ENCODE data around the gene SLC4A7.
"Not testable (repeated sequence)": the region's sequence is repeated elsewhere in the genome, so short reads cannot be mapped to it uniquely, and the experiment has no call there.

Gene SLC4A7

DNA sequence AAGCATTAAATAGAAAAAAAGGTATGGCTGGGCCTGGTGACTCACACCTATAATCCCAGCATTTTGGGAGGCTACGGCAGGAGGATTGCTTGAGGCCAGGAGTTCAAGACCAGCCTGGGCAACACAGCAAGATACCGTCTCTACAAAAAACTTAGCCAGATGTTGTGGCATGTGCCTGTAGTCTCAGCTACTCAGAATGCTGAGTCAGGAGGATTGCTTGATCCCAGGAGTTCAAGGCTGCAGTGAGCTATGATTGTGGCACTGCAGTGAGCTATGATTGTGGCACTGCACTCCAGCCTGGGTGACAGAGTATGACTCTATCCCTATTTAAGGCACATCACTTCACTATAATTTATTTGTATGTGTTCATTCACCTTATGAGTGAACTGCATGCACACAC, 54.3 kb downstream of the SLC4A7 start:
- DNase-seq (ENCODE audit: low read depth, low spot score), result no peak

DNA sequence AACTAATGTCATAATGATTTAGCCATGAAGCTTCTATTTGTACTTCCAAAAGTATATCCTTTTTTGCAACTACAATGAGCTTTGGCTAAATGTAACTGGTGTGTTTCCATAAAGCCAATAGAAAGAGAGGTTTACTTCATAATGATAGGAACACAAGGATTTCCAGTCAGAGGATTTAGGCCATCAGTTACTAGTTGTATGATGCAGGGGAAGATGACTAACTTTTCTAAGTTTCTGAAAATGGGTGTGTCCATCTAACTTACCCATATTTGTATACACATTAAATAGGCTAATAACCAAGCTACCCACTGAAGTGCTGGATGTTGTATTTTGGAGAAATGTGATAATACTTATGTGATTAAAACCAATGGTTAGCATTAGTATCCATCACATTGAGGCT, 55.7 kb downstream of the SLC4A7 start:
- DNase-seq (ENCODE audit: low read depth, low spot score), result no peak

DNA sequence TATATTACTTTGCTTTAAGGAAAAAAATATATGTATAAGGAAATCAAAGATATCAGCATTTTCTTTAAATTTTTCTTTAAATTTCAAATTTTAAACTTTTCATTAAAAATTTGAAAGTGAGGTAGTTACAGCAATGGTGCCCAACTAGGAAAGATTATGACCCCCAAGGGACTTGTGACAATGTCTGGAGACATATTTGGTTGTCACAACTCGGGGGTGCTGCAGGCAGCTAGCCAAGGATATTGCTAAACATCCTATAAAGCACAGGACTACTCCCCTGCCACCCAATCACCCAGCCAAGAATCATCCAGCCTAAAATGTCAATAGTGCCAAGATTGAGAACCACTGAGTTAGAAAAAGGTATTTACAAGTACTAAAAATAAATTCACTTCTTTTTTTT, 57.3 kb downstream of the SLC4A7 start:
- DNase-seq (ENCODE audit: low read depth, low spot score), result no peak

DNA sequence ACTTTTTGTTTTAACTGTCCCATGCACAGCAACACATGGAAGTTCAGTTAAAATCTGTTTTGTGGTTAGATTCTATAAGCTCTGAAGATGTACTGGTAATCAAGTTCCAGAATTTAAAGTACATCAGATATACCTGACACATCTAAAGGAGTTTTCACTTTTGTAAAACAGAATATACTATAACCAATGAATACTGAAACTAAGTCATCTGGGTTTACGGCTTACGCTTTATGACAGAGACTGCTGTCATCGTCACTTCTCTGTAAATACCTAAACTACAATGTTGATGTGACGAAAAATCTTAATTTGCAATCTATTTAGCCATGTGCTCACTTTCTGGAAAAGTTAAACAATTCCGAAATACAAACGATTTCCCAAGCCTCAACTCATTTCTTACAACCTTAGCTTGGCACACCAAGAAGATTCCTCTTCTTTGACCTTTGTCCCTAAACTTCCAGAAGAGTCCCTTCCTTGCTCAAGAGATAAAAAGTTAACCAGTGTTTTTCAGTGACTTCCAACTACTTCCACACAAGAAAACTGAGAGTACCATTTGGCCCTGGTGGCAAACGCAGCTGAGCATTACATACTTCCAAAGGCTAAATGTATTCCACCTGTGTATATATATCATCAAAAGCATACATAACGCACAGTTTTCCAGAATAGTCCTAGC, 58.2 kb downstream of the SLC4A7 start:
- no peak for DNase-seq (ENCODE audit: low read depth, low spot score)

DNA sequence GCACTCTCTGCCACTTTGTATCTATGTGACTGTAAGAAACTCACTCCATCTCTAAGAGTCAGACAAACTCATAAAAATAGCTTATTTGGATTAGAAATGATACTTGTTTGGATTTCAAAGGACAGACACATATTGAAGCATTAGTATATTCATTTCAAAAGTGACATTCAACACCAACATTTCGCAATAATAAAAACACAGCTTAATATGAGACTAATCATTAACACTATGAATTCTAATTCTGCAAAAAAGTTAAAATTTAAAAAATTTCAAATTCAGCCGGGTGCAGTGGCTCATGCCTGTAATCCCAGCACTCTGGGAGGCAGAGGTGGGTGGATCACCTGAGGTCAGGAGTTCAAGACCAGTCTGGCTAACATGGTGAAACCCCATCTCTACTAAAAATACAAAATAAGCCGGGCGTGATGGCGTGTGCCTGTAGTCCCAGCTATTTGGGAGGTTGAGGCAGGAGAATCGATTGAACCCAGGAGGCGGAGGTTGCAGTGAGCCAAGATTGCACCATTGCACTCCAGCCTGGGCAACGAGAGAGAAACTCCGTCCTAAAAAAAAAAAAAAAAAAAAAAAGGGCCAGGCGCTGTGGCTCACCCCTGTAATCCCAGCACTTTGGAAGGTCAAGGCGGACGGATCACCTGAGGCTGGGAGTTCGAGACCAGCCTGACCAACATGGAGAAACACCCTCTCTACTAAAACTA, 59.2 kb downstream of the SLC4A7 start:
- not testable (repeated sequence) for DNase-seq (ENCODE audit: low read depth, low spot score)

DNA sequence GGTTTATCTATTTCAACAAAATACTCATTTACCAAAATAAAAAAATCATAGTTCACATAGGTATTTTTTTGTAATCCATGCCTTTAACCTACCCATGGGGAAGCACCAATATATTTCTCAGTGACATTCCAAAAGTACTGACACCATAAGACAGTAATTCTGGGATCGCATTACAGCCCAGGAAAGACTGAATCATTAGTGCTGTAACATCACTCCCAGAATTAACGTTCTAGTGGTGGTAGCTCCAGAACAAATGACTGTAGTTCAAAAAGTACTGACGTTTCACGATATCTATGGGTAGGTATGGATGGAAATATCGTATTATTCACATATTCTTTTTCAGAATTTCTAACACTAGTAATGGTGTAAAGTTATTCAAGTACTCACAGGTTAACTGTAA, 60.7 kb downstream of the SLC4A7 start:
- DNase-seq (ENCODE audit: low read depth, low spot score), result no peak

DNA sequence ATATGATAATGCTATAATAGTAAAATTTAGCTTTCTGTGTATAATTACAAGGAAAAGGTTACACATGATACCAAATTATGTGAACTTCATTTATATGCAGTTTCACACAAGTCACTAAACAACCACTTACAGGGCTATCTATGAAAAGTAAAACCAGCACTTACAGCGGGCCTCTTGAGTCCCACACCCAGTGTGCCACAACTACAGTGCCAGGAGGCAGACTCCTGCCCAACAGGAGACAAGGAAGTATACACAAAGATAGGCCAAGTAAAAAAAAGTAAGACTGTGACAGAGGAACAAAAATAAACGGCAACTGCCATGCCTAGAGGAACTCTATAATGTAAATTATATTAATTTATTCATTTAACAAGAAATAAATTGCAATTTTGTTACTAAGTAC, 61.6 kb downstream of the SLC4A7 start:
- DNase-seq (ENCODE audit: low read depth, low spot score), result no peak

DNA sequence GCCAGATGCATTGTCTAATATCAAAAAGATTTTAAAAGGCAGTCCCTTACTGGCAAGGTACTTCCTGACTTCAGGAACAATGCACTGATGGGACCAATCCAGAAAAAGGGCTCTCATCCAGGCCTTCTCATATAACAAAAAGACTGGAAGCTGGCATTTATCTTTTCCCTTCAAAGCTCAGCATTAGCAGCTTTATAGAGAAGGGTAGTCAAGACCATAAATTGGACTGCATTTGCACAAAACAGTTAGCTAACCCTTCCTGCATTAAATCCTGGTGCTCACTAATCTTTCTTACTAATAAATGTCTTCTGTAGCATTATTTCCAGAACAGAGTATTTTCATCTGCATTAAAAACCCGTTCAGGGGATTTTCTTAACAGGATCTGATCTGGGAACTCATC, 69.0 kb downstream of the SLC4A7 start:
- no peak for DNase-seq (ENCODE audit: low read depth, low spot score)

DNA sequence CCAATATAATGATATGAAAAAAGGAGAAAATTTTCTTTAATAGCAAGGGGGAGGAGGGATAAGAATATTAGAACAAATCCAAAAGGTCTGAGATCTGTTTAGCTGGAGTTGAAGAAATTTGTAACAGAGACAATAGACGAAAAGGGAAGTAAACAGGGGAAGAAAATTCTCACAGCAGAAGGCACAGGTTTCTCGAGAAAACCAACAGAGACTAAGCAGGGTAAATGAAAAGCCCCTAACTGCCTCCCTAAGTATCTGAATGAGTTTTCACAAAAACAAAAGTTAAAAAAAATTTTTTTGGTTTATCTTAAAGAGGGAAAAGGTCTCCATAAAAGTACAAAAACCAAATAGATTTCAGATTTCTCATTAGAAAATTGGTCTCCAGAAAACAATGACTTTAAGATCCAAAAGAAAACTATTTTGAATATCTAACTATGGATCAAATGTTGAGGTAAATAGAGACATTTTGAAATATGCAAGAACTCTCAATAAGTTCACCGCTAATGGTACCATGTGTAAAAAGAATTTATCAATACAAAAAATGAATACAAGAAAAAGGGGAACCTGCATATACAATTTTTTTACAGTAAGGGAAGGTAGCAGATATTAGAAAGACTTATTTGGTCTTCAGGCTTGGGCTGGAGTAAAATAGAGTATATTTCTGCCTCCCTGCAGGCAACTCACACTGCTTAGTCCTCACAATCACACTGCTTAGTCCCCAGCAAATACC, 91.1 kb downstream of the SLC4A7 start:
- no peak for DNase-seq (ENCODE audit: low read depth, low spot score)

DNA sequence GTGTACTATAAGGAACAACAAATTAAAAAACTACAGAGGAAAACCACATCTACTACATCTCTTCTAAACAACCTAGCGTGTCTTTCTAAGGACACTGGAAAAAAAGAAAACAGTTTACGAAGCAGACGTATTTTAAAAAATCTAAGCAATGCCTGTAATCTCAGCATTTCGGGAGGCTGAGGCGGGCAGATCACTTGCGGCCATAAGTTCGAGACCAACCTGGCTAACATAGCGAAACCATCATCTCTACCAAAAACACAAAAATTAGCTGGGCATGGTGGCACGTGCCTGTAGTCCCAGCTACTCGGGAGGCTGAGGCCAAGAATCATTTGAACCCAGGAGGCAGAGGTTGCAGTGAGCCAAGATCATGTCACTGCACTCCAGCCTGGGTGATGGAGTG, 91.8 kb downstream of the SLC4A7 start:
- not testable (repeated sequence) for DNase-seq (ENCODE audit: low read depth, low spot score)

DNA sequence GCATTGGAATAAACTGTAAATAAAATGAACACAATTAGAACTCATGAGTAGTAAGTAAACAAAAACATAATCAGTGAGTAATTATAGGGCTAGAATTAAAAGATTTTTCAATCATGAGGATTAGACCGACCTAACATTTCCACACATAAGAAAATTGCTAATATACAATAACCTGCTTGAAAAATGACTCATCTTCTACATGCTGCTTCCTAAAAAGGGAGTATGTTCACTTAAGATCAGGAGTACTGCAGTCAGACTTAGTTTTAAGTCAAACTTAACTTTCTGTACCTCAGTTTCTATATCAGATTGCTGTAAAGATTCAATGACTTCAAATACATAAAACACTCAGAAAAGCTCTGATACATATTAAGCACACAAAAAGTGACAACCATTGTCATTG, 92.4 kb downstream of the SLC4A7 start:
- no peak for DNase-seq (ENCODE audit: low read depth, low spot score)

DNA sequence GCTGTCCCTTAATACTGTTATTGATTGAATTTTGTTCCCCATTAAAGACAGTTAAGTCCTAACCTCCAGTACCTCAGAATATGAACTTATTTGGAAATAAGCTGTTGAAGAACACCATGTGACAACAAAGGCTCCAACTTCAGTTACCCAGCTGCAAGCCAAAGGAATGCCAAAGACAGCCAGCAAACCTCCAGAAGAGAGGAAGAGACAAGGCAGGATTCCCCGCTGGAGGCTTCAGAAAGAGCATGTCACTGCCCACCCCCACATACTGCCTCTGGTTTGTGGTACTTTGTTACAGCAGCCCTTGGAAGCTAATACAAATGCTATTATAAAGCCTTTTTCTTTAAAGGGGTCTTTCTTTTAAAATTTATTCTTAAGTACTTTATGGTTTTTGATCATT, 96.6 kb downstream of the SLC4A7 start:
- no peak for DNase-seq (ENCODE audit: low read depth, low spot score)

DNA sequence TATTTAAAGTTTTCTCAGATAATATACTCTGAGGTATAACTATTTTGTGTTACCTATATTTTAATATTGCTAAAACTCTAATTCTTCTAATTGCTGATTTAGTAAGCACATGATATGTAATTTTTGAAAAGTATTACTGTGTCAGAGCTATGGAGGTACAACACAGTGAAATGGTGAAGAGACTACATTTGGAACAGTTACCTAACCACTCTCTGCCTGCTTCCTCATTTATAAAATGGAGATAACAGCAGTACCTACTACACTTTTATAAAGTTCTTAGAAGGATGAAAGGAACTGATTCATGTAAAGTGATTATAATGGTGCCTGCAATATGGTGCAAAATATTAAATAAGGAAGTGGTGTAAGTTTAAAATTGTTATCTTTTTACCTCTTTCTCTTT, 98.7 kb downstream of the SLC4A7 start:
- DNase-seq (ENCODE audit: low read depth, low spot score), result no peak

DNA sequence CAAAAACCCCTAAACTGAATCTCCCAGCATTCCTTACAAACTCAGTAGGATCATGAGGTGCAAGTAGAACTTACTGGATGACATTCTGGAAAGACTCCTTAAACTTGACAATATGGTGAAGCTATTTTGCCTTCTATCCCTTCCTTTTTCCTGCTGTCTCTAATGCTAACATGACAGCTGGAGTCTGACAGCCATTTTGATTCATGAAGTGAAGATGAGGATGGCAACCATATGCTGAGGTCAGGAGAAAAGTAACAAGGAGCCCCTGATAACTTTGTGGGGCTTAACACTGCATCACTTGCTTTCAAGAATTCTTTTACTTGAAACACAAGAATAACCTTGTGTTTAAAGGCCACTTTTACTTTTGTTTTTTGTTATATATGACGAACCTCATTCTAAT, 100.0 kb downstream of the SLC4A7 start:
- no peak for DNase-seq (ENCODE audit: low read depth, low spot score)

DNA sequence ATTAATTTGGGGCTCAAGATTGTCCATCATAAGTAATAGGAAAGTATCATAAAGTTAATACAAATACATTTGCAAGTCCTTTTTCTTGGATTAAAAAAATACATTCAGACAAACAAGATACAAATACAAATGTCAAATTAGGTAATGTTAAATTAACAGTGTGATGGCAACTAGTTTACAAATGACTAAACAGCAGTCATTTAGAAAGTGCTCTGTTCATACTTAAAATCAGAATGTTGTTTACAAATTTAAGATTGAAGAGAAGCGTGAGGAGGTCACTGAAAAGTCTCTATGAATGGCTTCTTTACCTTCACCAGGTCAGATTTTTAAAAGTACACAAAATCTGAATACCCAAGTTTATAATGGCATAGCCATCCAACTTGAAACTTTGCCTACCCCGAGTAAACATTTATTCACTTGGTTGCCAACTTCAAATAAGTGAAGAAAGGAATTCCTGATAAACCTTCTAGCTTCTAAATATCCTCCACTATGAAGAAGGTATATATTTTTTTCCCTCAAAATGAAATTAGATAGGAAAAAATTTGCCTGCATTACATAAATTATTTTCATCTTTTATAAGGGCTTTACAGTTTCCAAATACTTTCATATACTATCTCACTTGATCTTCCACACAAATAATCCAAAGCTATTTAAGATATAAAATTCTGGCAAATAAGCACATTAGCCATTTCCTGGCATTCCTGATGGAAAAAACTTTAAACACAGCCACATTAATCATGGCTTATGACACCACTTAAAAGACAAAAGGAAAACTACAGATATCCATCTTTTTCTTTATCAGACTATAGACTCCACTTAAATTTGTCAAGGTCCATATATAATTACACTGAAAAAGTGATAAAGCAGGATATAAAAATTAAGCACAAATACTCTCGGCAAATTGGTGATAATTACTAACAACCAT, 103.5 kb downstream of the SLC4A7 start:
- no peak for DNase-seq (ENCODE audit: low read depth, low spot score)

DNA sequence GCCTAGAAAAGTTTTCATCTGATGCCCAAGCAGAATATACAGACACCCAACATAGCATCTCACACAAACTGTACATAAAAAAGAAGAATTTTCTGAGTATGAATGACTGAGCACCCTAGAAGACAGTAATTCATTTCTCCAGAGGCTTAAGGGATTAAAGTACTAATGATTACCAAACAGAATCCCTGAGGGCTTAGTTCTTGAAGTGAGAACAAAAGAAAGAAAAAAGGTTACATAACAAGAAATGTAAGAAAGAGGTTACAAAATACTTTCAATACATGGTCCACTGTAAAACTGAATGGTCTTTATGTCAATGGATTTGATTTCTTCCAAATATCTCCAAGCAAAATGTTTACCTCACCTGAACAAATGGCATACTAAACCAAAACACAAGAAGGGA, 105.9 kb downstream of the SLC4A7 start:
- no peak for DNase-seq (ENCODE audit: low read depth, low spot score)

DNA sequence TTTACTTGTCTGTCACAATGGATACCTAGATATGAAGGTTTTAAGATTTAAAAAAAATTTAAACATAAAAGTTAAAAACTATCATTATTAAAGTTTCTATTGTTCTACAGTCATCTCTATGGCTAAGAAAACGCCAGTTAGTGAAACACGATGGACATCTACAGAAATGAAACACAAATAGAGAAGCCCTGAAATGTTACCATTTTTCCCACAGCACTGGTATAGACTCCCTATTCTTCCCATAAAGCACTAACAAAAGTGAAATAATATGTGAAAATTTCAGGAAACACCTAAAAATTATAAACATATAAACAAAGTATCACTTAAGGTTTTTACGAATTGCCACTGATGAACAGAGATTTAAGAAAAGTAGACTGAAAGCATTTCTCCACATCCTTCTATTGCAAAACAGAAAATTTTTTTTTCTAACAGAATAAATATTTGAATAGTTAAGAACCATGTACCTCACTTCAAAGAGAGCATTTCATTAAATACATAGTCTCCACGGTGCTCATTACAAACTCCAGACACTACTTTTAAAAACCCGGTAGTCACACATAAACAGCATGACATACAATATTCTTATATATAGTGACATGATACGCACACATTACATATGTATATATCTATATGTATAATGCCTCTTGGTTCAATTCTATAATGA, 107.9 kb downstream of the SLC4A7 start:
- DNase-seq (ENCODE audit: low read depth, low spot score), result no peak

DNA sequence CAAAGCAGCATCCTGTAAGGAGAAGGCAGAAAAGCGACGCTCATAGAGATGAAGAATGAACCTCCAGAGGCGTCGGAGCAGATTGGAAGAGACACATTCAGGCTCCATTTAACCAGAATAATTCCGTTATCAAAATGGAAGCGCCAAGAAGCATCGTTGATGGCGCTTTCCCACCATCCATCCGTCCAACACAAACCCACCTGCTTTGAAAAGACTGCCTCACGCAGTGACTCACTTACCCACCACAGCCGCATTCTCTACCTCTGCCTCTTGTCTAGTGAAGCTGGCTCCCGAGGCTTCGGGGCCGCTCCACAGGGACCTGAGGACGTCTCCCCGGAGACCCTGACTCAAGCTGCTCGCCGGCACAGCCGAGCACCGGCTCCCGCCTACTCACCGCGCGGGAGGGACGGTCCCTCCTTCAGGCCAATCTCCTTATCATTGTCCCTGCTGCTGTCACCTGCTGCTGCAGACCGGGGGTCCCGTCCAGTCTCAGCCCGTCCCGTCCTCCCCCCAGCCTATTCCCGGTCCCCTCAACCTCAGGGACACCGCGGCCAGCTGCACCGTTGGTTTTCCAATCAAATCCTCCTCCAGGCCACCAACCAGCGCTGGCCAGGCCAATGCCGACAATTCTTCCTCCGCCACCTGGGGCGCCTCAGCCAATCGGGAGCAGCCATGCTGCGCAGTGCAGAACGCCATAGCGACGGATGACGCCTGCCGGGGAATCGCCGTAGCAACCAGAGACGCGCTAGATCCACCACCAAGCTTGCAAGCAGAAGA, 115.2 kb downstream of the SLC4A7 start, which contains the start of gene NEK10:
NEK10 (minus strand) TSS at position 553 of the 777 bp plus-strand sequence. CDS start 16,501 bp downstream, outside the sequence.
- peak; percentile 82 for DNase-seq (ENCODE audit: low read depth, low spot score)

DNA sequence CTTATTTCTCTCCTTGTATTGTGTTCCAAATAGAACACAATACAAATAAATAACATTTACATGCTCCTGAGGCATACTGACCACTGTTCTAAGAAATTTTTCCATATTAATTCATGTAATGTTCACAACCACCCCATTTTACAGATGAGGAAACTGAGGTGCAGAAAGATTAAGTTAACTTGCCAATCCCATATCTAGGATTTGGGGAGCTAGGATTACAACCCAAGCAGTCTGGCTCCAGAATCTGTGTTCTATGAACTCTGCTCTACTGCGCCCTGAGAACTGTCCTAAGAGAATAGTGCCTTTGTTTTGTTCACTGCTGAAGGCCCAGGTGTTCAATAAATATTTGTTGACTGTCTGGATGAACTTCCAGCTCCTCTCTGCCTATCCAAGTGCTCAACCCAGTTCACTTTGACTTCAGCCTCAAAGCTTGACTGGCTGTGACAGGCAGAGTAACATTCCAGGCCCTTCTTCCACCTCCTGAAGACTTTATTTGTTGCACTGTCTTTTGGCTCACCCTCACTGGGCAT, 118.1 kb downstream of the SLC4A7 start:
- no peak for DNase-seq (ENCODE audit: low read depth, low spot score)

All from activated CD4-positive, CD25-positive, alpha-beta regulatory T cell treated with anti-CD3 and anti-CD28 coated beads, Interleukin-2, amount 50 U/mL, for 16 hours (primary cell).